NCI-H2029 treated with DMSO at 0.1 percent for 48 hours (cell line): Measurements from ENCODE around the gene TSPAN18.

ENCODE experiments used
- DNase-seq: peaks from one replicate; lab custom pipeline; 2025; lab: John Stamatoyannopoulos, UW

TSPAN18 gene

DNA sequence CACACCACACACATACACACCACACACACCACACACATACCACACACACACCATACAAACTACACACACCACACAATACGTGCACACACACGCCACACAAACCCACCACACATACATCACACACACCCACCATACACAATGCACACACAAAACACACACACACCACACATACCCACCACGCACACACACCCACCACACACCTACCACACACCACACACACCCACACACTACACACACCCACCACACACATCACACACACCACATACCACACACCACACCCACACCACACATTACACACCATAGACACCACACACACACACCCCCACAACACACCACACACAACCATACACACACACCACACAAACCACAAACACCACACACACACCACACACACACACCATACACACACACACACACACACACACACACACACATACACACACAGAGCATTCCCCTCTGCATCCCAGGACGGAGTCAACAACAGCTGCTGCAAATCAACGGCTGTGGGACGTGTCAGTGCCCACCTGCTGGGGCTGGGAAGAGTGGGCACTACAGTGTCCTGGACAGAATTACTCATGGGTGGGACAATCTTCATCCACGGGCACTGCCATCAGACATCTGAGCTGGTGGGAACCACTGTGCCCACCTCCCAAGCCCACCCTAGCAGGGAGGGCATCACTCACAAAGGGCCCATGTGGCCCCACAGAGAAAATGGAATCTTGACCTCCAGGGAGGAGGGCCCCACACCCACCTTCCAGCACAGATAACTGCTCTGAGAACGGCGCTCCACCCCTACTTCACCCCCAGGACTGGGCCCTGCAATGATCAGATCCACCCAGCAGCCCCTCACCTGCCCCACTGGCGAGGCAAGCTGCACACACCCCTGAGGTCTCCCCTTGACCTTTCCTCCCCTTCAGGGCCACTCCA, 215.5 kb downstream of the TSPAN18 start:
- DNase-seq: no peak

GRCh38 chr11:44943118-44943517, 216.4 kb downstream of the TSPAN18 start:
- peak; percentile 49 for DNase-seq

DNA sequence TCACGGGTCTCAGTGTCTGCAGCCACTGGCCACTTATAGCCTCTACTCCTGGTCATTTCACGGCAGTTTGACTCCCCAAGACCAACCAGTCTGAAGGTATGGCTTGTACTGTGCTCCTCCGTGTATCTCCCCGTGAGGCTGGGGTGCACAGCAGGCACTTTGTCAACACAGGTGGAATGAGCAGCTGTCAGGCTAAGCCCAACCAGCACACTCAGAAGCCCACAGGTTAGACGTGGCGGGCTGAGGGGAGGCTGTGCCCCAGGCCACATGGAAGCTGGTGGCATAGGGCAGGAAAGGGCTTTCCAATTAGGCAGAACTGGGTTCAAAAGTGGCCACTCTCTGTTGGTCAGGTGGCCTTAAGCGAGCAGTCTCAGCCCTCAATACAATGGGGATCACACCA, 216.9 kb downstream of the TSPAN18 start:
- DNase-seq: no peak

GRCh38 chr11:44944181-44944852, 217.6 kb downstream of the TSPAN18 start:
- no peak for DNase-seq

- no peak for DNase-seq
These were observed 218.1 kb downstream of the TSPAN18 start for GRCh38 chr11:44944853-44945235.

DNA sequence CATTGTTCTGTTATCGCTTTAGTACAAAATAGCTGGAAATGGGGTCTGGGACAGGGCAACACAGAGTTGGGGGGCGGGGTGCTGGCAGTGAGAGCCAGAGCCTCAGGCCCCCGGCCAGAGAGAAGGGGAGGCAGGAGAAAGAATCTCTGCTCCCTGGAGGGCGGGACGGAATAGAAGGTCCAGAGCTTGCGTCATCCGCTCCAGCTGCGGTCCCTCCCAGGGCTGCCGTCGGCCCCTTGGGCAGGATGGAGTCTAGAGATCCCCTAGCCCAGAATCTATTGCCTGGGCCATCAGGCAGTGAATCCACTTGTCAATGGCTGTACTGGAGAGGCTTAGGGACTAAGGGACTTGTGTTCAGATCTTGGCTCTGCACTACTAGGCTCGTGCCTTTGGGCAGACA, 218.9 kb downstream of the TSPAN18 start:
- no peak for DNase-seq

DNA sequence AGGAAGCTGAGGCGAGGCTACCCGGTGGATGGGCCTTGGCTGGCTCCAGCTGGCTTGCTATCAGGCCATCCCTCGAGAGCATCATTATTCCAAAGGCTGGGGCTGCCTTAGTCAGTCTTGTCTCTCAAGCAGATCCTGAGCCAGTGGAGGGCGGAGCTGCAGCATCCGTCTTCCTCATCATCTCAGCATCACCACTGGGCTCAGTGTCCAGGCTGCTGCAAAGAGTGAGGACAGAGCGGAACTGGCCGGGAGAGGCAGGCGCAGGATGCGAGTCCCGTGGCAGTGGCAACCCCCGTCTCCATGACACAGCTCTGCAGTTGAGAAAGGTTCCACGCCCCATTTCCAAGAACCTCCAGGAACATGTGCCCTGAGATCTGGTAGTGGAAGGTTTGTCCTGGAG, 219.5 kb downstream of the TSPAN18 start:
- no peak for DNase-seq

GRCh38 chr11:44947114-44947513, 220.4 kb downstream of the TSPAN18 start:
- no peak for DNase-seq

GRCh38 chr11:44948155-44948554, 221.4 kb downstream of the TSPAN18 start:
- DNase-seq: no peak

DNA sequence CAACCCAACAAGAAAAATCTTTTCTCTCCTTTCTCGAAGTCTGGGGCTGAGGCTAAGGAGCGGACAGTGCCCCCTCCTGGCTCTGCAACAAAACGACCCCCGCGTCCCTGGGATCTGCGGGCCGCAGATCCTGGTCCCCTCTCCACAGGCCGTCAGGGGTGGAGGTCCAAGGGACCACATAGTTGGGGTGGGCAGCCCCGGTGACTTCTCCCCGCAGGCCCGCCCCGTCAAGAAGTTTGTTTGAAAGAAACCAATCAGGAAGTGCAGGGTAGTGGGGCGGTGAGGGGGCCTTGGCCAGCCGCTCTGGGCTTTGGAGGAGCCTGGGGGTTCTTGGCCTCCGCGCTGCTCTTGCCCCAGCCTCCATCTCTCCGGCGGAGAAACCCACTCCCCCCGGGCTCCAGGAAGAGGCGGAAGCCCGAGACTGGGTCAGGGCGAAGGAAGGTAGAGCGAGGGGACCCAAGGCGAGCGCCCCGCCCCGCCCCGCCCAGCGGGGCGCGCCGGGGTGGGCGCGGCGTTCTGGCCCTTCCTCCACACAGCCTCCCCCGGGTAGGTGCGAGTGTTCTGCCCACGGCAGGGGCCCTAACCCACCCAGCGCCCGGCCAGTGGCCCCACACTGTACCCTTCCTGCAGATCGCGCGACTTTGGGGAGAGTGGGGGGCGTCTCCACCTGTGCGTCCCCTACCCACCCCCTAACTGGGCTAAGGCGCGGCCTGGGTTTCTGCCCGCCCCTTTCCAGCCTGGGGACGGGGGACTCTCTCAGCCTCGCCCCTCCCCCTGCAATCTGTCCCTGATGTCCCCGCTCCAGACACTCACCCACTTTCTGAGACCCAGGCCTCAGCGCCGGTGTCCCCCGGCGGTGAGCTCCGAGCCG, 222.6 kb downstream of the TSPAN18 start:
- no peak for DNase-seq

DNA sequence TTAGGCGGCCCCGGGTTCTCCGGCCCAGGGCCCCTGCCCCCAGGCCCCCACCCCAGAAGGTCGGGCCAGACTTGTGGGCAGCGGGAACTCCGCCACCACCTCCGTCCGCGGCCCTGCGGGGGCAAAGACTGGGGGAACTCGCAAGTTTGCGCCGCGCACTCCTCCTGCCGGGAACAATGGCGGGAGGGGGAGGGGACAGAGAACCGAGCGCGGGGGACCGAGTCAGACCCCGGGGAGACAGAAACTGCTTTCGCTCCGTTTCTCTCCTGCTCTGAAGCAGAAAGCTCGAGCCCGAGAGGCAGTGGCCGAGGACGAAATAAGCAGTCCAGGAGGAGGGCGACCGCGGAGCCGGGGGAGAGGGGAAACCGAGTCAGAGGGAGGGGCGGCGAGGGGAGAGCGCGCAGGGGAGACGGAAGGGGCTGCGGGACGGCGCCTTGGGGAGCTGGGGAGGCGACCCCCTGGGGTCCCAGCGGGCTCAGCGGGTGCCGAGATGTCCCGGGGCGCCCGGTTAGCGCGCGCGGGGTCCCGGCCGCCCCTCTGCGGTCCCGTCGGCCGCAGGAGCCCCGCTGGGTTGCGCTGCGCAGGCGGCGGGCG, 223.4 kb downstream of the TSPAN18 start:
- DNase-seq: no peak

GRCh38 chr11:44950625-44951476, 224.1 kb downstream of the TSPAN18 start, which contains the start of gene TP53I11:
Gene TP53I11 (minus strand): TSS chr11:44950883. CDS start chr11:44938335, 12,548 bp downstream.
- DNase-seq: no peak

DNA sequence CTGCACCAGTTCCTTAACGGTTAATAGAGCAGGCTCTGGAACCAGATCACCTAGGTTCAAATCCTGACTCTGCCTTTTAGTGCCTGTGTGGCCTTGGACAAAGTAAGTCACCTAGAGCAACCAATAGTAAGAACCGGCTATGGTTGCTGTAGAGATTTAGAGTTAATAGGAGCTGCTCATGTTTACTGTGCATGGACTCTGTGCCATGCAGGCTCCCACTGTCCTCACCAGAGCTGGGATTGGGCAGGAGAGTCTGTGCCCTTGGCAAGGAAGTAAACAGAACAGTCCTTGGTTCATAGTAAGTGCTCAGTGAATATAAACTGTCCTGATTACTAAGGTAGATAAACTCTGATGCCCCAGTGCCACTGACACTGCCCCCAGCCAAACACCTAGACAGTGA, 225.3 kb downstream of the TSPAN18 start:
- DNase-seq: no peak

DNA sequence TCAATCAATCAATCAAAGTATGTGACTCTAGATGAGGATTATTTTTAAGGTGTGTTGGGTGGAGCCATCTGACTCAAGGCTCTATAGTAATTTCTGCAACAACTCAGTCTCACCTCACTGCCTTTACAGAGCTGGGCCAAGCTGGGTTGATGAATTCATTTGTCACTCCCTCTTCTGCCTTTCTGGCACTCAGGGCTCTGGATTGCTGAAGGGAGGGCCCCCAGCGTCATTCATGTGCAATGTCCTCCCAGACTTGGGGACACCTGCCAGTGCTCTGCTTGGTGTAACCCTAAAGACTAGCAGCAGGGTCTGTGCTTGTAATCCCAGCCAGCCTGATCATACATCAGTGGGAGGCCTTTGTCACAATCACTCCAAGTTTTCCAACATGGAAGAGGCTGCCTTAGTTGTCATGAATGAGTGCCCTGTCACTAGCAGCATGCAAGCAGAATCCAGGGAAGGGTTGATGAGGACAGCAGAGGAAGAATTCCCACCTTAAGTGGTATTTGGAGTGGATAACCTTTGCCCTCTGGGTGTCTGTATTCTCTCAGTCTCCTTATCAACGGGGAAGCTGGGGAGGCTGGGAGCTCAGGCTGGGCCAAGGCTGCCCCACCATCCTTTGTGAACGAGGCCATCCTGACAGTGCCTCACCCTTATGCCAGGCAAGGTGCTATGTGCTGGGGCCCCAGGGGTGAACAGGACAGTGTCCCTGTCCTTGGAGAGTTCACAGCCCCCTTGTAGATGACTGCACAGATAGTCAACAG, 225.9 kb downstream of the TSPAN18 start:
- no peak for DNase-seq

GRCh38 chr11:44954051-44954906, 227.5 kb downstream of the TSPAN18 start:
- DNase-seq: no peak

DNA sequence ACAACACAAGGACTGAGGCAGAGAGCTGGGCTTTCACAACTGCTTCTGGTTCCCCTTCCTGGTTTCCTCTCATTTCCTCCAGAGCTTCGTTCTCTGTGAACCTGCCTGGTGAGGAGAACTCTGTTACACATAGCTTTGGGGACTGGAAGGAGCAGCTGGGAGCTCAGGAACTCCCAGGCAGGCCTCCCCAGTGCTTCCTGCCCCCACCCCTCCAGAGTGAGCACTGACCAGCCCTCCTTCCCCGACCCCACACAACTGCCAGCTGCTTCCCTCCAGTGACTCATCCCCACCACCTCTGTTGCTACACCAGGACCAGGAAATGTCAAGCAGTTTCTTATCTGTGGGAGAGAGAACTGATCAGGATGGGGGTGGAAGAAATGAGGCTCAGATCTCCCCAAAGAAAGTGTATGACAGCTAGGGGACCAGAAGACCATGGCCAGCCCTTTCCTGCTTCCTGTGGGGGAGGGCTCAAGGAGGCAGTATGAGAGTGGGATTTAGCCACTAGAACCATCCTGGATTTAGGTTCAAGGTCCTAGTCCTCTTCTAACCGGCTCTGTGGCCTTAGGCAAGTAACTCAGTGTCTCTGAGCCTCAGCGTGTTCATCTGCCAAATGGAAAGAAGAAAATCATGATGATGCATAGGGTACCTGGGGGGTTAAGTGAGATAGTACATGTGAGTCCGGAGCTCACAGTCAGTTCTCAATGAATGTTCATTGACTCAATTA, 228.4 kb downstream of the TSPAN18 start:
- no peak for DNase-seq

DNA sequence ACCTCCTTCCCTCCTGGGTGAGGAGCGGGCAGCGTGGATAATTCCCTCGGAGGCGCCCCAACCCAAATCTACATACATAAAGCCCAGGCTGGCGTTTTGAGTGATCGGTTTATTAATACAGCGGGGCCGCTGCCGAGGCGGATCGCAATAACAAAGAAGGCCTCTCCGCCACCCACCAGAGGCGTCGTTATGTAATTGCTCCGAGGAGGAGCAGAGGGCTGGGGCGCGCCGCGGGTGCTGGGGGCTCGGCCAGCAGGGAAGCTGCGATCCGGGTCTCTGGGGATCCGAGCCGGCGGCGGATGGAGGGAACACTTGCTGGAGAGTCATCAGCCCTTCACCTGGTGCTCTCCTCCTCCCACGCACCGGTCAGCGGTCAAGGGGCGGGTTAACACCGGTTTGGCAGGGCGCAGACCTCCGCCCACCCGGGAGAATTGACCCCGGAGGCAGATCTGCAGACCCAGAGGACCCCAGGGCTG, 230.3 kb downstream of the TSPAN18 start:
- no peak for DNase-seq
